Mucosa of descending colon (tissue), 3 donors: ENCODE results near the gene ZNF613. TPM values are rescaled to one million over a fixed set of nuclear protein-coding genes. Genes with fewer than 3 reads are reported as not detected.
A peak's percentile ranks its signal among the peaks of the same experiment; 100 is the strongest.

ENCODE experiments used
- ATAC-seq: fragments of 200-7000 bp; cut with Tn5 transposase; one replicate; pipeline ENCODE4 v1.9.1; 2020; ENCODE audit warnings: mild to moderate bottlenecking, moderate library complexity
- DNase-seq, 3 donors: peaks; one replicate each; pipeline ENCODE4 v3.0.0-alpha.2; 2020
- H3K36me3 ChIP-seq: fragments of 200-600 bp; one replicate; pipeline ENCODE4 v1.8.0; 2021; ENCODE audit warnings: low read depth, mild to moderate bottlenecking
- H3K4me1 ChIP-seq: fragments of 200-600 bp; one replicate; pipeline ENCODE4 v1.8.0; 2021; ENCODE audit warnings: low read depth, mild to moderate bottlenecking
- H3K4me3 ChIP-seq: fragments of 200-600 bp; one replicate; pipeline ENCODE4 v1.8.0; 2021; ENCODE audit warnings: mild to moderate bottlenecking
- H3K9me3 ChIP-seq: fragments of 200-600 bp; one replicate; pipeline ENCODE4 v1.8.0; 2021; ENCODE audit warnings: mild to moderate bottlenecking
- intact Hi-C, 2 donors: fragments of 100-400 bp; cut with DNase I in 1 of 2; cut with micrococcal nuclease in 1 of 2; formaldehyde crosslinking; loops; one replicate each; pipeline versions ENCODE4 v1.11.0 to v1.11.1; 2022; cut with DNase I, micrococcal nuclease
- total RNA-seq, 3 donors: library from RNA; stranded (reverse); fragmentation: NEBNext Ultra II Directional in 2 of 3; extraction: Animal tissue kit (Norgen Biotek cat#: 25700) in 2 of 3; gene quantifications; one replicate each; pipeline versions ENCODE4 v1.2.1 to v1.2.4, GENCODE V29; 2021 to 2023
- TF ChIP-seq, protein P1 (sequence below): fragments of 200-600 bp; IDR thresholded peaks from one replicate; pipeline ENCODE4 v1.8.0; 2022; ENCODE audit warnings: antibody characterized with exemption, mild to moderate bottlenecking
- donor health status: DM: no; HTN: no; CAD: no; lungs with moderate emphysema.
- donor health status: DM: no; HTN: no; CAD: no.
- donor health status: DM: no; HTN: yes; CAD: no.

The ZNF613 gene
- total RNA-seq, 3 donors from 2014 or later: 6.6 to 9.3 (median 8.0) TPM

DNA sequence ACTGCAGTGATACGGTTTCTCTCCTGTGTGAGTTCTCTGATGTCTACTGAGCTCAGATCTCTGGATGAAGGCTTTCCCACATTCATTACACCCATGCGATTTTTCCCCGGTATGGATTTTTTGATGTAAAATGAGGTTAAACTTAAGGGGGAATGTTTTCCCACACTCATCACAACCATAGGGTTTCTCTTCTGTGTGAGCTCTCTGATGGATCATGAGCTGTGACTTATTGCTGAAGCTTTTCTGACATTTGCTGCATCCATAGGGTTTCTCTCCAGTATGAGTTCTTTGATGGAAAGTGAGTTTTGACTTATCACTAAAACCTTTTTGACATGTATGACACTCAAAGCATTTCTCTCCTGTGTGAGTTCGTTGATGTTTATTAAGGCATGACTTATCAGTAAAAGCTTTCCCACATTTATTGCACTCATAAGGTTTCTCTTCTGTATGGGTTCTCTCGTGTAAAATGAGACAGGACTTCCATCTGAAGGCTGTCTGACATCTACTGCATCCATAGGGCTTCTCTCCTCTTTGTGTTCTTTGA is 11.9 kb upstream of the ZNF613 start:
- no peaks in the 10 kb centered on the region for H3K4me1 ChIP-seq
- DNase-seq: no peak
- no peak overlapping the region for H3K4me3 ChIP-seq
- TF ChIP-seq, protein P1, sequence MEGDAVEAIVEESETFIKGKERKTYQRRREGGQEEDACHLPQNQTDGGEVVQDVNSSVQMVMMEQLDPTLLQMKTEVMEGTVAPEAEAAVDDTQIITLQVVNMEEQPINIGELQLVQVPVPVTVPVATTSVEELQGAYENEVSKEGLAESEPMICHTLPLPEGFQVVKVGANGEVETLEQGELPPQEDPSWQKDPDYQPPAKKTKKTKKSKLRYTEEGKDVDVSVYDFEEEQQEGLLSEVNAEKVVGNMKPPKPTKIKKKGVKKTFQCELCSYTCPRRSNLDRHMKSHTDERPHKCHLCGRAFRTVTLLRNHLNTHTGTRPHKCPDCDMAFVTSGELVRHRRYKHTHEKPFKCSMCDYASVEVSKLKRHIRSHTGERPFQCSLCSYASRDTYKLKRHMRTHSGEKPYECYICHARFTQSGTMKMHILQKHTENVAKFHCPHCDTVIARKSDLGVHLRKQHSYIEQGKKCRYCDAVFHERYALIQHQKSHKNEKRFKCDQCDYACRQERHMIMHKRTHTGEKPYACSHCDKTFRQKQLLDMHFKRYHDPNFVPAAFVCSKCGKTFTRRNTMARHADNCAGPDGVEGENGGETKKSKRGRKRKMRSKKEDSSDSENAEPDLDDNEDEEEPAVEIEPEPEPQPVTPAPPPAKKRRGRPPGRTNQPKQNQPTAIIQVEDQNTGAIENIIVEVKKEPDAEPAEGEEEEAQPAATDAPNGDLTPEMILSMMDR: no peak
- intact Hi-C loops: no loop called here
- H3K36me3 ChIP-seq: no peaks in the 10 kb centered on the region
- no peak for ATAC-seq
- H3K9me3 ChIP-seq: peaks cover 96% of the 10 kb centered on the region

DNA sequence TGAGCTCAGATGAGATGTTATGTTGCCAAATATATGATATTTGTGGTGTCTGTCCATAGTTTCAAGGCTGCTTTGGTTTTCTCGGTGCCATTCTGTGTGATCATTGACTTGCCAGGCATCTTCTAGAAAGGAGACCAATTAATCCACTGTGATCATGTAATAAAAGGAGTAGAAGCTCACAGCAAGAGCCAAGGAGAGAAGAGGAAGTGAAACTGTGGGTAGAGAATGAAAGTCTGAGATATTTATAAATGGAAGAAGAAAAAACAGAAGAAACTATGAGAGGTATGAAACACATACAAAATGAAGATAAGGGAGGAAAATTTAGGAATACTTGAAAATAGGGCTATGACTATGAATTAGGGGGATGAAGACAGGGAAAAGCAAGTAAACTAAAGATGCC is 11.1 kb upstream of the ZNF613 start:
- H3K9me3 ChIP-seq: peaks cover 97% of the 10 kb centered on the region
- TF ChIP-seq, protein P1: no peak
- DNase-seq (no peak), ATAC-seq (no peak)
- no peak overlapping the region for H3K4me3 ChIP-seq
- no peaks in the 10 kb centered on the region for H3K36me3 ChIP-seq
- no peaks in the 10 kb centered on the region for H3K4me1 ChIP-seq
- intact Hi-C loops: no loop called here

DNA sequence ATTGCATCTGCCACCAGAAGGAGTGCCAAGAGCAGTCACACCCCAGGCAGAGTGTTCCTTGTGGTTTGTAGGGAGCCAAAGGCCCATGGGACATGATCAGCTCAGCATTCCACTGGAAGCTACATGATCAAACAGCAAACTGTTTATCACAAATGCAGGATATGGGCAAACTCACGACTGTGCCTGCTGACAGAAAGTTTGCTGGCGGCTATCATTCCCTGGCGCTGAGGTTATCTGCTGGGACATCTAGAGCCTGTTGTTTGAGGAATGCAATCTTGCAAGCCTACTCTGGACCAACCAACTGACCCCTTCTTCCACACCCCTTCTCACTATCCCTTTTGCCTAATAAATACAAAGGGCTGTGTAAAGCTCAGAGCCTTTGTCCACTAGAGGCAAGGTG is 7.7 kb upstream of the ZNF613 start:
- no peaks in the 10 kb centered on the region for H3K4me1 ChIP-seq
- ATAC-seq (no peak), DNase-seq (no peak)
- TF ChIP-seq, protein P1: no peak
- H3K4me3 ChIP-seq: no peak overlapping the region
- H3K9me3 ChIP-seq: peaks cover 93% of the 10 kb centered on the region
- intact Hi-C loops: no loop called here
- no peaks in the 10 kb centered on the region for H3K36me3 ChIP-seq

DNA sequence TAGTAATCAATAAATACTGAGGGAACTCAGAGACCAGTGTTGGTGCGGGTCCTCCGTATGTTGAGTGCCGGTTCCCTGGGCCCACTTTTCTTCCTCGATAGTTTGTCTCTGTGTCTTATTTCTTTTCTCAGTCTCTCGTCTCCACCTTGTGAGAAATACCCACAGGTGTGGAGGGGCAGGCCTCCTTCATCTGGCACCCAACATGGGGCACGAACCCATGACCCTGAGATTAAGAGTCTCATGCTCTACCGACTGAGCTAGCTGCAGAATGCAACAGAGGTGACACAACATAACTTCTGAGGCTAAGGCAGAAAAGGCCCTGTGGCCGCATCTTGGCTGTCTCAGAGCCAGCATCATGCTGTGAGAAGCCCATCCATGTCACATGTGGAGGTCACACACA is 5.3 kb upstream of the ZNF613 start:
- DNase-seq: no peak

DNA sequence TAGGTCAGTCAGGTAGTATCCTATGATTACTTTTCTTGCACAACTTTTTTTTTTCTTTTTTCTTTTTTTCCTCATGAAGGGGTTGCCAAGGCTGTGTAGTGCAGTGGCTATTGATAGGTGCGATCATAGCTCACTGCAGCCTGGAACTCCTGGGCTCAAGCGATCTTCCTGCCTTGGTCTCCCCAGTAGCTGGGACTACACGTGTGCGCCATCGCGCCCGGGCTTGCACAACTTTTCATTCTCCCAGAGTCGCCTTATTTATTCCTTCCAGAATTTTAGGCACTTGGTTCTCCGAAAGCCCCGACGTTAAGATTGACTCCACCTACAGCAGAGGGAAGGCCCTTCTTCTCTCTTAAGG is 867 bp upstream of the ZNF613 start:
- H3K36me3 ChIP-seq: peaks cover 4% of the 10 kb centered on the region
- TF ChIP-seq, protein P1: no peak
- H3K4me1 ChIP-seq: no peaks in the 10 kb centered on the region
- DNase-seq: no peak
- H3K9me3 ChIP-seq: peaks cover 57% of the 10 kb centered on the region
- intact Hi-C loops: no loop called here
- H3K4me3 ChIP-seq: no peak overlapping the region
- no peak for ATAC-seq

More for the DNA sequence above, 5.3 kb upstream of the ZNF613 start:
- Histone ChIP-seq H3K9me3 (peaks cover 83% of the 10 kb centered on the region), H3K4me1 (no peaks in the 10 kb centered on the region), H3K4me3 (no peak overlapping the region), H3K36me3 (no peaks in the 10 kb centered on the region)
- TF ChIP-seq, protein P1: no peak
- no peak for ATAC-seq
- intact Hi-C loops: no loop called here

DNA sequence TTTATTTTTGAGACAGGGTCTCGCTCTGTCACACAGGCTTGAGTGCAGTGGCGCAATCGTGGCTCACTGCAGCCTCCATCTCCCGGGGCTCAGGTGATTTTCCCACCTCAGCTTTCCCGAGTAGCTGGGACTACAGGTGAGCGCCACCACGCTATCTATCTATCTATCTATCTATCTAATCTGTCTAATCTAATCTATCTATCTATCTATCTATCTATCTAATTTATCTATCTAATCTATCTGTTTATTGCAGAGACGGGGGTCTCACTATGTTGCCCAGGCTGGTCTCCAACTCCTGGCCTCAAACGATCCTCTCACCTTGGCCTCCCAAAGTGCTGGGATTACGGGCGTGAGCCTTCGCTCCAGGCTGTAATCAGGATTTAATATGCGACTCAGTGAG is 587 bp downstream of the ZNF613 start:
- Histone ChIP-seq H3K36me3 (peaks cover 4% of the 10 kb centered on the region), H3K4me1 (no peaks in the 10 kb centered on the region), H3K9me3 (peaks cover 57% of the 10 kb centered on the region), H3K4me3 (peak overlapping the region; percentile 62)
- ATAC-seq (no peak), DNase-seq (no peak)
- TF ChIP-seq, protein P1: no peak
- intact Hi-C loops: no loop called here
